Stimulated activated CD8-positive, alpha-beta memory T cell treated with anti-CD3 and anti-CD28 coated beads, Interleukin-7, amount 100 ng/mL, for 4 hours (primary cell): ENCODE results near the gene STRN3.
"Not testable (repeated sequence)": the region's sequence is repeated elsewhere in the genome, so short reads cannot be mapped to it uniquely, and the experiment has no call there.

ENCODE experiments used
- DNase-seq, 2 donors: peaks; one replicate each; pipeline ENCODE4 v3.0.0-alpha.2; 2020; ENCODE audit warnings: low read depth in 2 of 2

STRN3 gene

DNA sequence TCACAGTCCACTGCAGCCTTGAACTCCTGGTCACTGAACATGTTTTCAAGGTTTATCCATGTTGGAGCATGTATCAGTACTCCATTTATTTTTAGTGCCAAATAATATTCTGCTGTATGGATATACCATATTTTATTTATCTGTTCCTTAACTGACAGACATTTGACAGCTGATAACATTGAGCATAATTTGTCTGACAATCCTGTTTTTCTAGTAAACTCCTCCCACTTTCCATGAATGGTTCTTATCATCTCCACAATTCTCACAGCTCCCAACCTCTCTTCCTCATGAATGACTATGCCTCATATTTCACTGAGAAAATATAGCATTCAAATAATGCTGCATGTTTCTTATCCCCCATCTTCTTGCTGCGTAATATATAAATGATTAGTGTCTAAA, 118.5 kb downstream of the STRN3 start:
- no peak for DNase-seq

DNA sequence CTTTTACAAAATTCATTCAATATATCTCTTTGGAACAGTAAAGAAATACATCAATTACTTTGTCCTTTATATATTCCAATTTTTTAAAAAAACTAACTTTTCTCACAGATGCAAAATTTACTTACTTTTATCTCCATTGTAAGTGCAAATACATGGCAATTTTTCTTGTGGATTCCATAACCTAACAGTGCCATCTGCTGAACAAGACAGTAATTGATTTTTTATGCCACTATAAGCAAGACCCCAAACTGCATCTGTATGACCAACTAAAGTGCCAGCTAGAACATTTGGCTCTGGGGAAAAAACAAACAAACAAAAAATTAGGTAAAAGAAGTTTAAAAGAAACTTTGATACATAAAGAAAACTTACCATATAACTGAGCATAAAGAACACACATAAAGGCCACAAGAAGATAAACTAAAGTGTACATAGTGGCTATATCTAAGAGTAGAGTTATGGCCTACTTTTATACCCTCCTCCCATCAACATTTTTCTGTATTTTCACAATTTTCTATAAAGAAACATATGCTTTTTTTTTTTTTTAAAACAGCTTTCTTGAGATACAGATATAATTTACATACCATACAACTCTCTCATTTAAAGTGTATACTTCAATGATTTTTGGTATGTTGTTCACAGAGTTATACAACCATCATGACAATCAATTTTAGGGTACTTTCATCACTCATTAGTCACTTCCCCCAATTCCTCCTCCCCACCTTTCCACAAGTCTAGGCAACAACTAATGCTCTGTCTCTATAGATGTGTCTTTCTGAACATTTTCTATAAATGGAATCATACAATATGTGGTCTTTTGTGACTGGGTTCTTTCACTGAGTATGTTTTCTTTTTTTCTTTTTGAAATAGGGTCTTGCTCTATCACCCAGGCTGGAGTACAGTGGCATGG, 119.2 kb downstream of the STRN3 start:
- no peak for DNase-seq

DNA sequence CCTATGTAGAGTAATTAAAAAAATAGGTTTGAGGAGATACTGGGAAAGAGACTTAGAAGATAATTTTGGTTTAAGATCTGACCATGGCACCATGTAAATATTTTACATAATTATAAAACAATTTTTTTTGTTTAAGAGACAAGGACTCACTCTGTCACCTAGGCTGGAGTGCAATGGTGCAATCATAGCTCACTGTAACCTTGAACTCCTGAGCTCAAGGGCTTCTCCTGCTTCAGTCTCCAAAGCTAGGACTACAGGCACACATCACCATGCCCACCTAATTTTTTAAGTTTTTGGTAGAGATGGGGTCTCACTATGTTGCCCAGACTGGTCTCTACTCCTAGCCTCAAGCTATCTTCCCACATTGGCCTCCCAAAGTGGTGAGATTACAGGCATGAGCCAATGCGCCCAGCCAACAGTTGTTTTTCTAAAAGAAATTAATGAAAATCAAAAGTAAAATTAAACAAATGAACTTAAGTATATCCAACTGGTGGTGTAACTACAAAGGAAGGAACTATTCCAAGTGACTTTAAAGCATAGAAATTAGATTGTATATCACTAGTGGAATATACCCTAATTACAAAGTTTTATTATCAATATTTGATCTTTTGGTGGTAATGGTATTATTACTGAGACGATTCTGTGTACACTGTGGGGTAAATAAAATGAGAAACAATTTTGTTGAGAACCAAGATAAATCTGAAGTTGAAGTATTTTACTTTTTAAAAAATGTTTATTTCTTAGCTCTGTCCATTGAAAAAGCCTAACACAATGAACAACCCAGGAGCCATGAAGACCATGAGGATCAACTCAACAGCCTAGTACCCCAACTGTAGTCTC, 122.7 kb downstream of the STRN3 start:
- no peak for DNase-seq

DNA sequence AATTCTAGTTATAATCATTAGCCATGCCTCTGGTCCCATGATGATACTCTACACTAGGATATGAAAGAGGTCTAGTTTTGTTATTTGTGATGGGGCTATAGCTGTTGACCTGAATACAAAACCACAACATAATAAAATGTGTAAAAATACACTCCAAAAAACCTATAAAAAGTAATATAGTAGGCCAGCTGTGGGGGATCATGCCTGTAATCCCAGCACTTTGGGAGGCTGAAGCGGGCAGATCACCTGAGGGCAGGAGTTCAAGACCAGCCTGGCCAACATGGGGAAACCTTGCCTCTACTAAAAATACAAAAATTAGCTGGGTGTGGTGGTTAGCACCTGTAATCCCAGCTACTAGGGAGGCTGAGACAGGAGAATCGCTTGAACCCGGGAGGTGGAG, 129.1 kb downstream of the STRN3 start:
- not testable (repeated sequence) for DNase-seq

DNA sequence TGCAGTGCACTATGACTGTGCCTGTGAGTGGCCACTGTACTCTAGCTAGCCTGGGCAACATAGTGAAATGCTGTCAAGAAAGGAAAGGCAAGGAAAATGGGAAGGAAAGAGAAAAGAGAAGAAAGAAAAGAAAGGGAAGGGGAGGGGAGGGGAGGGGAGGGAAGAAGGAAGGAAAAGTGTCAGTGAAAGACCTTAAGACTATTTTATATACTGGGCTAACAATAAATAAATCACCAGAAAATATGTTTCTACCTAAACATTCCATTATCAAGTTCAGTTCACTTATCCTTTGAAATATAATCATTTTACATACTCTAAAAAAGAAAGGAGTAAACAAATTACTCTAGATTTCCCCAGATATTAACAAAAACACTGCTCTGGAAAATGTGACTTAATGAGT, 129.7 kb downstream of the STRN3 start:
- DNase-seq: no peak

DNA sequence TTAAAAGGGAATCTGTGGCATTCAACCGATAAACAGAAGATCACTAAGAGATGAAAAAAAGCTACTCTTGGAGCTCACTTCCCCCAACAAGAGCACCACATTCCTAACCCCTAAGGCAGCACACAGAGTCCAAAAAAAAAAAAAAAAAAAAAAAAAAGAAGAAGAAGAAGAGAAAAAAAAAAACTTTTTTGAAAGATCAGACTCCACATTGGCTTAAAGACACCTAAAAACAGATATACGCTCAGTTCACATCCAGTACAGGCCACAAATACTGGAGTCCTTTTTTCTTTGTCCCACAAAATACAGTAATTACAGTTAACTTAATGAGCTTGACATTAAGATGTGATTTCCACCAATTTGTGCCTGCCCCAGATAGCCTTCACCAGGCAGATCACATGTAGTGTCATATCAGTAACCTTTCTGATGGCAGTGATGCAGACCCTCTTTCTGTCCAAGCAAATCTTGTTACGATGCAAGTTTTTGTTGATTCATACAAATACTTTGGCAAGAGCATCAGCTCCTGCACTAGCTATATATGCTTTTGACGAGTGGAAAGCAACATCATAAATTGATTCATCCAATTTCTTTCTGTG, 131.2 kb downstream of the STRN3 start:
- no peak for DNase-seq

DNA sequence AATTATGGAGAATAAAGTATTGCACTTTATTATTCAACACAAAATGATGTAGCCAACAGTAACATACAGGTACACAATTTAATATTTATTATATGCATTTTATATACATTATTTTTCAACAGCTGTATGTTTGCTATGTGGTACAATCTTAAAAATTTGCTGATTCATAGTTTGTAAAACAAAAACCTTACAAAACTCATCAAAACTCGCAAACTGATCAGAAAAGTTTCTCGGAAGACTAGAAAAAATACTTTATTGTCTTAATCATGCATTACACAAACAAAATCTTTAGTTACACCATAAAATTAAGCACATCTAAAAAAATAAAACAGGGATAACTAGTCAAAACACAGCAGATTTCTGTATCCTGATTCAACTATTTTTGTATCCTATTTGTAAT, 132.4 kb downstream of the STRN3 start:
- DNase-seq: no peak

DNA sequence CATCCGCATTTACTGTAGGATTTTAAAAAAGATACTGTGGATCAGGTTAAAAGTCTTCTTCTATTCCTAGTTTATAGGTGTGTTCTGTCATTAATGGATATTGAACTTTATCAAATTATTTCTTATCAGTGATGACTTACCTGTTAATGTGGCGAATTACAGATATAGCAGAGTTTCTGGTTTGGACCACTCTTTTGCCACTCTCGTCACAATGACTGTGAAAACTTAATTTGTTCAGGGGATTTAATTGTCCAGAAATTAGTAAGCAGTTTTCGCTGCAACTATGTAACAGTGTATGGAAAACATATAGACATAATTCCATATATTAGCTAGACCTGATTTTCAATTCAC, 137.0 kb downstream of the STRN3 start:
- no peak for DNase-seq

DNA sequence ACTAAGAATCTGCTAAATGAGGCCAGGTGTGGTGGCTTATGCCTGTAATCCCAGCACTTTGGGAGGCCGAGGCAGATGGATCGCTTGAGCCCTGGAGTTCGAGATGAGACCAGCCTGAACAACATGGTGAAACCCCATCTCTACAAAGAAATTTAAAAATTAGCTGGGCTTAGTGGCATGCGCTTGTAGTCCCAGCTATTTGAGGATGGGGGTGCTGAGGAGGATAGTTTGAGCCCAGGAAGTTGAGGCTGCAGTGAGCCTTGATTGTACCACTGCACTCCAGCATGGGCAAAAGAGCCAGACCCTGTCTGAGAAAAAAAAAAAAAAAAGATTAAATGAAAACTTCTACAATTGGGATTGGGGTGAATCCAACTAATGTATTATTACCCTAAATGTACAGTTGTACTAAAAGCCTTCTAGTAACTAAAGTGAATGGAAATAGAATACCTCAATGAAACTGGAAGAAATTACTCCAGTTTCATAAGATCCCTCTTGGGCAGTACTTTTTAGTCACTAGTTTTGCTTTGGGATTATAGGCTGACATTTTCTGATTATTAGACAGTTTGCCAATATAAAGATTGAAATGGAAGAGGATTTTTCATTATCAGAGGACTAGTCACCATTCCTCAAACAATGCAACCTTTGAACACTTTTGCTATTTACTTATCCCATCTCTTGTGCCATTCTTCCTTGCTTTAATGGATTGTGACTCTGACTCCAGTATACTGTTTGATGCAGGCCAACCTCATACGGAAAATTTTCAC, 137.5 kb downstream of the STRN3 start:
- DNase-seq: no peak

DNA sequence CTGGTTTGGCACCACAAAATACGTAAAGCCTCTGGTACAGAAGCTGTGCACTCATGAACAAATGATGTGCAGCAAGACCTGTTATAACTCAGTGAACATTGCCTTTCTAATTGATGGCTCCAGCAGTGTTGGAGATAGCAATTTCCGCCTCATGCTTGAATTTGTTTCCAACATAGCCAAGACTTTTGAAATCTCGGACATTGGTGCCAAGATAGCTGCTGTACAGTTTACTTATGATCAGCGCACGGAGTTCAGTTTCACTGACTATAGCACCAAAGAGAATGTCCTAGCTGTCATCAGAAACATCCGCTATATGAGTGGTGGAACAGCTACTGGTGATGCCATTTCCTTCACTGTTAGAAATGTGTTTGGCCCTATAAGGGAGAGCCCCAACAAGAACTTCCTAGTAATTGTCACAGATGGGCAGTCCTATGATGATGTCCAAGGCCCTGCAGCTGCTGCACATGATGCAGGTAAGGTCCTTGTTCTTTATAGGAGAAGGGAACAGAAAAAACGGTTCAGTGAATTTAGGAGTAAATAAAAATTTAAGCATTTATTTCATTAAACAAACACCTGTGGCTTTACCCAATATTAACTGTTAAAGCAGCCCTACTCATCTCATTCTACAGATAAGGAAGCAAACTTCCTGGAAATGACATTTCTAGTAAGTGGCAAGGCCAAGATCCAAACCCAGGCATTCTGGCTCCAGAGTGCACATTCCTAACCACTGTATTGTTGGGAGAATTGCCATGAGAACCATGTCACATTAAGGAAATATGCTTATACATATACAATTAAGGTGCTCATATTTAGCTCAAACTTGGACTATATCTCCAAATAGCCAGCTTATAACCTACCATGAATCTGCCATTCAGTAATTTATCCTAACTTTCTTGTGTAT, 140.1 kb downstream of the STRN3 start:
- DNase-seq: no peak

DNA sequence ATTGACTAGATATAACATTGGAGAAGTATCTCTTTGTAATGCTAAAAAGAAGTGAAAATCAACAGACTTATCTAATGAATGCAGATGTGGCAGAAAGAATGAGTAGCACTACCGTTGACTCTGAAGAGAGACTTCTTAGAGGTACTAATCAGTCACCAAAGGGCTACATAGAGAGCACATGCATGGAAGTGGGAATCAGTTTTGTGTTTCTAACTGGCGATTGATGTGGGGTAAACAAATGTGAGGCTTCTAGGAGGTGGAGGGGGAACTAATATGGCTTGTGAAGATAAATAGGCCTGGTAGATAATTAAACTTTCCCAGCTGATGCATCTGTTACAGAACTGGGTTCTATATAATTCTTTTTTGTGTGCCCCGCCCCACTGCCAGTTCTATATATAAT, 141.3 kb downstream of the STRN3 start:
- DNase-seq: no peak

DNA sequence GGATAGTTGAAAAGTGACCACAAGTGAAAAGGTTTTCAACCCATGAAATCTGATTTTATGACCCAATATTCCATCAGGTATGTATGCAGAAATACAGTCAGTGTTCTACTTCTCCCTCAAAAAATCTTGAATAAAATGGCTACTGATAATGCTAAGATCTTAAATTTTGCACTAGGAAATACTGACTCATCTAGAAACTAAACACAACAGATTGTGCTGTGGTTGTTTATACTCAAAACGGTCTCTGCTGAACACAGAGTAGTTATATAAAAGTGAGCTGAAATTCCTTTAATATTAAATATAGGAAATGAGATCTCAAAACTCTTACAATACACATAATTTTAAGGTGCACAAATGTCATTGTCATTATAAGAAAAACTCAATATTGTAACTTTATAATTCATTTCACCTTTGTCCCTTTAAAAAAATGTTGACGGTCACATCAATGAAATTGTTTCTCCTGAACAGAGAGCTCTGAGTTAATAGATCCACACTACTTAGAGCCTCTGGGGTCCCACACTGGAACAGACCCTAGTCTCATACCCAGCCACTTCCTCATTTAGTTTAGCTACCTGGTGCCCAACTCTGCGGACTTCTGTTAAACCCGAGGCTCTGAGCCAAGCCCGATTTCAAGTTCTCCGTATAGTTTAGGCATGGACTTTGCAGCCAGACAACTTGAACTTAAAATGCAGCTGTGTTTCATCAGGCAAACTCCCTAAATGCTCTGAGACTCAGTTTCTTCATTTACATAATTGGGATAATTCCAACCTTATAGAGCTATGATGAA, 142.5 kb downstream of the STRN3 start:
- no peak for DNase-seq

DNA sequence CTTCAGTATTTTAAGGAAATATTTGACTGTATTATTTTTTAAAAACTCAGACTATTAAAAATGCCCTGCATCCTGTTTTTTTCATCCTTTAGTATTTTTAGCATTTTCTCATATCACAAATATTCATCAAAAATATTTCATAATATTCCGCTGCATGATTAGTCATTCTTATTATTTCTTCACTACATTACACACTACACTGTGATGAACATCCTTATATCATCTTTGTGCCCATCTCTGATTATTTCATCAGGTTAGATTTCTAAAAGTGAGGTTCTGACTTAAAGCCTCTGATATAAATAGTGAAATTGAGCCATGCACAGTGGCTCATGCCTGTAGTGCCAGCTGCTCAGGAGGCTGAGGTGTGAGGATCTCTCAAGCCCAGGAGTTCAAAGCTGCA, 143.7 kb downstream of the STRN3 start:
- no peak for DNase-seq

DNA sequence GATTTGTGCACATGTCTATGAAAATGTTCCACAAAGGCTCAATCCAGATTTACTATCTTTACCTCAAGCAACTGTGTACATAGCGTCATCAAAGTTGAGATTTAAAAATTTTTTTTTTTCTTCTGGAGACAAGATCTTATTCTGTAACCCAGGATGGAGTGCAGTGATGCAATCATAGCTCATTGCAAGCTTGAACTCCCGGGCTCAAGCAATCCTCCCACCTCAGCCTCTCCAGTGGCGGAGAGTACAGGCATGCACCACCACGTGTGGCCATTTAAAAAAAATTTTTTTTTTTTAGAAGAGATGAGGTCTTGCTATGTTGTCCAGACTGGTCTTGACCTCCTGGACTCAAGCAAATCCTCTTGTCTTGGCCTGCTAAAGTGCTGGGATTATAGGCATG, 149.5 kb downstream of the STRN3 start:
- DNase-seq: no peak

DNA sequence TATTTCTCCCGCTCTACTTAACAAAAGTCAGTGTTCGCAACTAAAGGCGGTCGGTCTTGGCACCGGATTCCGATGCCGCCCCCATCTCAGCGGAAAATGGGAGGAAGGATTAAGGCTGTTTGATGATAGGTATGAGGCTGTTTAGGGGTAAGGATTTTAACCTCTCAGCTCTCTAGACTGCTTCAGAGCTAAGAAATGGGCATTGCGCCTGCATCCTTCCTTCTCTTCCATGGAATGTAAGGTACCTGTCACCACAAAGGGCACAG, 150.5 kb downstream of the STRN3 start:
- no peak for DNase-seq

DNA sequence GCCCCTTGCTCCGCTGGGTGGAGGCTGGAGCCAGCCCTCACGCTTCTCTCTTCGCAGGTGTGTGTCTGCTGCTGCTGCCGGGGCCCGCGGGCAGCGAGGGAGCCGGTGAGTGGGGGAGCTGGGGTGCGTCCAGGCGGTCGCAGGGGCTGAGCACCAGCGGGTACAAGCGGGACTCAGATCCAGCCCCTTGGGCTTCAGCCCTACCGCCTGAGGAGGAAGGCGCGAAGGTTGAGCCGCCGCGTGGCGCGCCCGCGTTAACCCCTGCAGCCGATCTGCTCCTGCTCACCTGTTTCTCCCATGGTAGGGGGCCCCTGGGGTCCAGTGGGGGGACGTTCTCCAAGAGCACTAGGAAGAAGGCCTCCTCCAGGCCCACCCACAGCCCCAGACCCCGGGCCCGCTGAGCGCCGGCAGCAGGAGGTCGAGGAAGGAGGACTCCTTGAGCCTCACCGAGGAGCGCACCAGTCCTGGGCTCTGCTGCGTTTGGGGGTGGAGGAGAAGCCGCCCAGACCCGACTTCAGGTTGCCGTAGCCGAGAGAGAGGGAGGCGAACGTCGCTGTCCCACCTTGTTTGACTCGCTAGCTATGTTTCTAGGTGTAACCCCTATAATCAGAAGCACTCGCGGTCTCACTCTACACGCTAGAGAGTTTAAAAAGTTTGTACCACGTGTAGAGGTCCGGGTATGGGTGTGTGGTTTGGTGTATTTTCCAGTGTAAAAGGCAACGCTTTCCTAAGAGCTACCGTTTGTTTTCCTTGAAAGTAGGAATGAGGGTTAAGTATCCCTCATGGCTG, 151.0 kb downstream of the STRN3 start:
- no peak for DNase-seq

DNA sequence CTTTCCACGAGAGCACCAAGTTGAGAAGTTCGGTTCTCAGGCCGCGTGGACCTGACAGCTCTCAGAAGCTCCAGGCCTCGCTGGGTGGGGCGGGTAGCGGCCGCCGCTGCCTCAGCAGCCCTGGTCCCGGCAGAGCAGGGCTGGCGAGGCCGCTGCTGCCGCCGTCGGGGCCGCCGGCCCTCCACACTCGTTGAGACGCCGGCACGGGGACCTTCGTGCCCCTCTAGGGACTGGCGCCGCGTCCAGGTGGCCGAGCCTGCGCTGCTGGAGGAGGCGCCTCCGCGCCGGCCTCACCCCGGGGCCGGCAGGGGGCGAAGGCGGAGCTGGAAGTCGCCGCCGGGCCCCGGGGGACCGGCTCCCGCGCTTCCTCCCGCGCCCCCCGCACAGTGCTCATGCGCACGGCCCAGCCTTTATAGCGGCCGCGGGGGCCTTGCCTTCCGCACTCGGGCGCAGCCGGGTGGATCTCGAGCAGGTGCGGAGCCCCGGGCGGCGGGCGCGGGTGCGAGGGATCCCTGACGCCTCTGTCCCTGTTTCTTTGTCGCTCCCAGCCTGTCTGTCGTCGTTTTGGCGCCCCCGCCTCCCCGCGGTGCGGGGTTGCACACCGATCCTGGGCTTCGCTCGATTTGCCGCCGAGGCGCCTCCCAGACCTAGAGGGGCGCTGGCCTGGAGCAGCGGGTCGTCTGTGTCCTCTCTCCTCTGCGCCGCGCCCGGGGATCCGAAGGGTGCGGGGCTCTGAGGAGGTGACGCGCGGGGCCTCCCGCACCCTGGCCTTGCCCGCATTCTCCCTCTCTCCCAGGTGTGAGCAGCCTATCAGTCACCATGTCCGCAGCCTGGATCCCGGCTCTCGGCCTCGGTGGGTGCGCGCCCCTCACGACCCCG, 151.8 kb downstream of the STRN3 start, which contains the start of gene COCH:
Gene COCH, plus strand, starts transcription at position 440 of the 879 bp plus-strand sequence. Its CDS starts 380 bp downstream, at position 820.
- peak in 1 of 2 donors; percentile 12 for DNase-seq
